ENCODE data around the gene MCM5.
"Not testable (repeated sequence)": the region's sequence is repeated elsewhere in the genome, so short reads cannot be mapped to it uniquely, and the experiment has no call there.

Gene MCM5

GRCh38 chr22:35379146-35379993 lies 20.6 kb upstream of the MCM5 start:
- DNase-seq = no peak

GRCh38 chr22:35380013-35380412 lies 19.9 kb upstream of the MCM5 start:
- DNase-seq = no peak

- peak; percentile 68 for DNase-seq
Measured at GRCh38 chr22:35380537-35381423, 19.2 kb upstream of the MCM5 start, which contains the start of gene HMOX1. TSS of gene HMOX1 (plus strand) at chr22:35381096. CDS start at chr22:35381174, 78 bp downstream.

DNA sequence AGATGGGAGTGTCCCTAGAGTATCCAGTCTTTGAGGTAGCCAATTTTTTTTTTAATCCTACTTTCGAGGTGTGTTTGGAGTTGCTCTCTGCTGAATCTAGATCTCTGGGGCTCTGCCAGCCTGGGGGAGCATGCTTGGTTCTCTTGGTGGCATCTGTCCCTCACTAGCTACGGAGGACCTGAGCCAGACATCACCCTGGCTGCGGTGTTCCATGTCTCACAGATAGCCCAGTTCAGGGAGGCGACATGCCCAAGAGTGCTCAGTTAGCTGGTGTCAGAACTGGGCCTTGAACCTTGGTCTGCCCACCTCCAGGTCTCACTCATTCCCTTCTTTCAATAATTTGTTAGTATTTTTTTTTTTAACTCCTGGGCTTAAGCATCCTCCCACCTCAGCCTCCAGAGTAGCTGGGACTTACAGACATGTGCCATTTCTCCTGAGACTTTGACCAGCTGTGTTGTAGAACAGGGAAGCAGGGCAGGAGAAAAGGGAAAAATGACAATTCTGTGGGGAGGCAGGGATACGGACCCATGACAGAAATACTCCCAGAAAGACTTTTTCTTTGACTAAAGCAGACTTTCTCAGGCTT lies 18.4 kb upstream of the MCM5 start:
- no peak for DNase-seq

DNA sequence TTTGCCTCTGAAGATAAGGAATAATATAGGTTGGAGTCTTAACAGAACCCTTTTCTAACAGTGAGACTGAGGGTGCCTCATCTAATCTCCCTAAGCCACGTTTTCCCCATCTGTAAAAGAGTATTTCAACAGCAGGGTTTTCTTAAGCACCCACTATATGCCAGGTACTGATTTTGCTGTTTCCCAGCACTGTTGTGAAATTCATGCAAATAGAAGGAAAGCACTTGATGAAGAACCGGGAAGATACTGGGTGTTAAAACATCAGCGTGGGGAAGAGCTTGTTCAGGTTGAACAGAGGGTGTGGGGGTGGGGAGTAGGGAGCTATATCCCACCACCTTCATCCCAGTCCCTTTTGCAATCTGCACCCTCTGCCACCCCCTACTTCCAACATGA lies 16.3 kb upstream of the MCM5 start:
- no peak for DNase-seq

DNA sequence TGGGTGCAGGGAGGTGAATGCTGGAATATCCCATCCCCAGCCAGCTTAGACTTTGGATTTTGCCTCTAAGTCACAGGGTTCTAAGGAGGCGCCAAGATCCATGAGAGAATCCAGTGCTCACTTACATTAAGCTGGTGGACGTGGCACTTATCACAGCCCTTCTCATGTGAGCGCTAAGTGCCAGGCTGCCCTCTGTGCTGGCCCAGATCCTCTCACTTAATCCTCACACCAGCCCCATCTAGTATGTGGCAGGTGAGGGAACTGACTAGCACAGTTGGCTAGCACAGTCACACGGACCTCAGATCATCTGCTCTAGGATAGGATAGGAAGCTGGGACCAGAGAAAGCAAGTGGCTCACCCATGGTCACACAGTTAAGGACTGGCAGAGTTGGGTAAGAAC lies 15.4 kb upstream of the MCM5 start:
- DNase-seq = no peak

DNA sequence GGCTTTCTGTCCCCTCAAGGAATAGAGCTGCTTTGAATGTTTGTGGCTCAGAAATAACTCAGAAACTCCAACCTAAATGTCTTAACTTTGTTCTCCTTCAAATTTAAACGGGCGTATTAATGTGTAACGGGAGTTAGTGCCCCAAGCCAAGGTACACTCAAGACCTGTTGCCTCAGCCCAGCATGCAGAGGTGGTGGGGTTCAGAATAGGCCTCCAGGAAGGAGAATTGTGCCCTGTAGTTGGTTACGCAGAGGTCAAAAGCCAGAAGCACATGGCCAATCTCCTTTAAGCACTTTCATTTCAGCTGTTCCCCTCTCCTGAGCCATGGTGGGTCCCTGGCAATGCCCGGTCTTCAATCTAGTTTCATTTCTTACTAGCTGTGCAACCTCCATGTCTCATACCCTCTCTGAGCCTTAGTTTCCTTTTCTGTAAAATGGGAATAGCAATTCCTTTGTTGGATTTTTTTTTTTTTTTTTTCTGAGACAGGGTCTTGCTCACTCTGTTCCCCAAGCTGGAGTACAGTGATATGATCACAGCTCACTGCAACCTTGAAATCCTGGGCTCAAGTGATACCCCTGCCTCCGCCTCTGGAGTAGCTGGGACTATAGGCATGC lies 14.9 kb upstream of the MCM5 start:
- no peak for DNase-seq

GRCh38 chr22:35386670-35387288 lies 13.2 kb upstream of the MCM5 start:
- no peak for DNase-seq

DNA sequence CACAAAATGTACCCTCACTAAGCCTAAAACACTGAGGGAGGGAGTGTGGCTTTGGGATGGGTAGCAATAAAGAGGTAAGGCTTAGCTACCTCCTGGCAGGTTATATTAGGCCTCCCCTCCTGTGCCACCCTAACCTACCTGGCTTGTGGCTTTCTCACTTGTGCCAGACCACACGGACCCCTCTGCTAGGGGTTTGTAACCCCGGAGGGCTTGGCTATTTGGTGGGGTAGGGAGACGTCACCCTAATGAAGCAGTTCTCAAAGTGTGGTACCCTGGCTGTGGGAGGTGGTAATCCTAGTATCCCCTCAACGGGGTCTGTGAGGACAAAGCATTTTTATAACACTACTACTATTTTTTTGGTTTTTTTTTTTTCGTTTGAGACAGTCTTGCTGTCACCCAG lies 9.0 kb upstream of the MCM5 start:
- no peak for DNase-seq

- DNase-seq = no peak
Measured at GRCh38 chr22:35392357-35392756, 7.6 kb upstream of the MCM5 start.

DNA sequence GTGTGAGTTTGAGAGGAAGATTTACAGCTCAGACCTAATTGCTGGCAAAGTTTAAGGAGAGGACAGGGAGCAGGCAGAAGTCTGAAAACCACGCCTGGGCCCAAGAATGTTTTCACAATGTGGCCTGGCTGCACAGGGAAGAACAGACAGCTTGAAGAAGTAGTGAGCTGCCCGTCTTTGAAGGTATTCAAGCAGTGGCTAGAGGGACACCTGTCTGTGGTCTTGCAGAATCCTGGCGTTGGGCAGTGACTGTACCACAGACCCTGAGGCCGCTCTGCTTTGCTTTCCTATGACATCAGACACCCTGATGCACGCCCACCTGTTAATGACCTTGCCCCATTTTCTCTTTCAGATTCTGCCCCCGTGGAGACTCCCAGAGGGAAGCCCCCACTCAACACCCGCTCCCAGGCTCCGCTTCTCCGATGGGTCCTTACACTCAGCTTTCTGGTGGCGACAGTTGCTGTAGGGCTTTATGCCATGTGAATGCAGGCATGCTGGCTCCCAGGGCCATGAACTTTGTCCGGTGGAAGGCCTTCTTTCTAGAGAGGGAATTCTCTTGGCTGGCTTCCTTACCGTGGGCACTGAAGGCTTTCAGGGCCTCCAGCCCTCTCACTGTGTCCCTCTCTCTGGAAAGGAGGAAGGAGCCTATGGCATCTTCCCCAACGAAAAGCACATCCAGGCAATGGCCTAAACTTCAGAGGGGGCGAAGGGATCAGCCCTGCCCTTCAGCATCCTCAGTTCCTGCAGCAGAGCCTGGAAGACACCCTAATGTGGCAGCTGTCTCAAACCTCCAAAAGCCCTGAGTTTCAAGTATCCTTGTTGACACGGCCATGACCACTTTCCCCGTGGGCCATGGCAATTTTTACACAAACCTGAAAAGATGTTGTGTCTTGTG lies 6.6 kb upstream of the MCM5 start:
- DNase-seq = no peak

DNA sequence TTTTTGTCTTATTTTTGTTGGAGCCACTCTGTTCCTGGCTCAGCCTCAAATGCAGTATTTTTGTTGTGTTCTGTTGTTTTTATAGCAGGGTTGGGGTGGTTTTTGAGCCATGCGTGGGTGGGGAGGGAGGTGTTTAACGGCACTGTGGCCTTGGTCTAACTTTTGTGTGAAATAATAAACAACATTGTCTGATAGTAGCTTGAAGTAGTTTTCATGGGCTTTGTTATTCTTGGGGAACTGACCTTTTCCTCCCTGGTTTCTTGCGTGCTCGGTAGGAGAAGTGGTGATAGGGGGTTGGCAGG lies 6.0 kb upstream of the MCM5 start:
- DNase-seq = no peak

DNA sequence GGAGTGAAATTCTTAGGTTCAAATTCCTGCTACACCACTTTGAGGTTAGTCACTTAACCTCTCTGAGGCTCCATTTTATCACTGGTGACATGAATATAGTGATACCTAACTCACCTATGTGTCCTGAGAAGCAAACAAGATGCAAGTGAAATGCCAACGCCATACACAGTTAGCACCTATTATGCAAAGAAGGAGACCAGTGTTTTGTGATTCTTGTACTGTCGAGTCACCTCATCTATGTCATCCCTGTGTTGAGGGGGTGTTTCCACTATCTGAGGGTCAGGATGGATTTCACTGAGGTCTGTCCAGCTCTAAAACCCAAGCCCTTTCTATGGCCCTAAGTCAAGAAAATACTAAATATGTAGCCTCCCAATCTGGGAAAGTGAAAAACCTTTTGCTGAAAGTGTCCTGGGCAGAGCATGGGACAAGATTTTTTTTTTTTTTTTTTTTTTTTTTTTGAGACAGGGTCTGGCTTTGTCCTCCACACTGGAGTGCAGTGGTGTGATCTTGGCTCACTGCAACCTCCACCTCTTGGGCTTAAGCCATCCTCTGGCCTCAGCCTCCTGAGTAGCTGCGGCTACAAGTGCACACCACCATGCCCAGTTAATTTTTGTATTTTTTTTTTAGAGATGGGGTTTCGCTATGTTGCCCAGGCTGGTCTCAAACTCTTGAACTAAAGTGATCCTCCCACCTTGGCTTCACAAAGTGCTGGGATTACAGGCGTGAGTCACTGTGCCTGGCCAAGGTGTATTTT lies 5.0 kb upstream of the MCM5 start:
- no peak for DNase-seq

DNA sequence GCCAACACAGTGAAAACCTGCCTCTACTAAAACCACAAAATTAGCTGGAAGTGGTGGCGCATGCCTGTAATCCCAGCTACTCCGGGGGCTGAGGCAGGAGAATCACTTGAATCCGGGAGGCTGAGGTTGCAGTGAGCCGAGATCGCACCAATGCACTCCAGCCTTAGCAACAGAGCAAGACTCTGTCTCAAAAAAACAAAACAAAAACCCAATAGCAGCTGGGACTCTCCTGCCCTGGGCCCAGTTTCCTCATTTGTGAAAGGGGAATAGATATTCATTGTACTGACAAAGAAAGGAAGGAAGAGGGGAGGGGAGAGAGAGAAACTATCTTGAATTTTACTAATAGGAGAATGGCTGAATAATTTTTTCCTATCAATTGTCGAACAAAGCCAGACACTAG lies 3.3 kb upstream of the MCM5 start:
- not testable (repeated sequence) for DNase-seq

- no peak for DNase-seq
Measured at GRCh38 chr22:35397095-35397904, 2.6 kb upstream of the MCM5 start.

GRCh38 chr22:35398591-35398973 lies 1.4 kb upstream of the MCM5 start:
- no peak for DNase-seq

GRCh38 chr22:35399114-35399677 lies 744 bp upstream of the MCM5 start:
- peak; percentile 49 for DNase-seq

DNA sequence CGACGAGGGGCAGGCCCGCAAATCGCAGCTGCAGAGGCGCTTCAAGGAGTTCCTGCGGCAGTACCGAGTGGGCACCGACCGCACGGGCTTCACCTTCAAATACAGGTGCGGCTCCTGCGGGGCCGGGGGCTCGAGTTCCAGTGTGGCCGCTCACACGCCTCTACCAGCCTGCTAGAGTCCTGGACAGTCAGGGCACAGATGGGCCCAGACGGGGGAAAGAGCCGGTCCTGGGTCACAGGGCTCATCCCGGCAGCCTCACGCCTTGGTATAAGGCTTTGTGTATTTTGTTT lies 506 bp downstream of the MCM5 start:
- no peak for DNase-seq

GRCh38 chr22:35401863-35402262 lies 1.9 kb downstream of the MCM5 start:
- no peak for DNase-seq

- no peak for DNase-seq
Measured at GRCh38 chr22:35403356-35403755, 3.4 kb downstream of the MCM5 start.

Data from stimulated activated CD8-positive, alpha-beta memory T cell treated with anti-CD3 and anti-CD28 coated beads, Interleukin-4, amount 100 ng/mL, for 48 hours (primary cell).